Transverse colon (tissue), 4 donors: ENCODE measurements around the gene PROSER3. TPM values are rescaled to one million over a fixed set of nuclear protein-coding genes. Genes with fewer than 3 reads are reported as not detected.
"Not testable (repeated sequence)": the region's sequence is repeated elsewhere in the genome, so short reads cannot be mapped to it uniquely, and the experiment has no call there.

Source experiments
- DNase-seq: peaks from one replicate; pipeline ENCODE4 v3.0.0-alpha.2; 2019
- H3K27ac ChIP-seq, 4 donors: fragments of 200-600 bp; sonication (generic); 2 replicates each; pipeline ENCODE4 v1.5.1; 2016 to 2018; ENCODE audit warnings: inconsistent platforms in 4 of 4
- H3K27me3 ChIP-seq: fragments of 200-600 bp; sonication (generic); 2 replicates; pipeline ENCODE4 v1.5.1; 2017; ENCODE audit warnings: inconsistent platforms
- H3K36me3 ChIP-seq, 4 donors: fragments of 200-600 bp; sonication (generic); 2 replicates each; pipeline ENCODE4 v1.5.1; 2017 to 2019; ENCODE audit warnings: inconsistent platforms in 4 of 4
- H3K4me1 ChIP-seq, 4 donors: fragments of 200-600 bp; sonication (generic); 2 replicates each; pipeline ENCODE4 v1.5.1; 2017 to 2020; ENCODE audit warnings: inconsistent platforms in 4 of 4
- H3K4me3 ChIP-seq, 4 donors: fragments of 200-600 bp; sonication (generic); 1 replicate in 1 of 4; 2 replicates in 3 of 4; pipeline versions ENCODE4 v1.5.1 to v1.6.1; 2017 to 2019; ENCODE audit warnings: inconsistent platforms in 4 of 4
- H3K9me3 ChIP-seq, 2 donors: fragments of 200-600 bp; sonication (generic); 2 replicates each; pipeline ENCODE4 v1.5.1; 2017 to 2019; ENCODE audit warnings: inconsistent platforms in 2 of 2
- EP300 ChIP-seq: sonication (generic); formaldehyde crosslinking; IDR thresholded peaks from one replicate; pipeline ENCODE4 v1.6.1; 2017; ENCODE audit warnings: antibody characterized with exemption, low read depth
- POLR2A ChIP-seq: fragments of 450-650 bp; IDR thresholded peaks from one replicate; pipeline ENCODE4 v1.6.1; 2016; ENCODE audit warnings: antibody characterized with exemption, mild to moderate bottlenecking, moderate library complexity
- POLR2AphosphoS5 ChIP-seq, 3 donors: sonication (generic); formaldehyde crosslinking; IDR thresholded peaks; one replicate each; pipeline ENCODE4 v1.6.1; 2016; ENCODE audit warnings: antibody characterized with exemption in 3 of 3
- WGBS, 2 donors: methylation state at CpG; one replicate each; pipeline ENCODE4 v1.1.5; 2018; ENCODE audit warnings: low coverage in 1 of 2; 5-methylcytosine and 5-hydroxymethylcytosine counted together
- in situ Hi-C, 4 donors: fragments of 200-750 bp; cut with MboI; loops; one replicate each; pipeline versions ENCODE4 v1.15.0 to v1.15.1; 2017; ENCODE audit warnings: low sequenced_read_pairs in 3 of 4, low pct_ligation_motif_present in 1 of 4, low pct_unique_long_range_greater_than_20kb in 1 of 4
- intact Hi-C: fragments of 100-400 bp; cut with DNase I; formaldehyde crosslinking; loops from one replicate; pipeline ENCODE4 v1.15.1; 2023; ENCODE audit warnings: low total_unique reads
- total RNA-seq, 4 donors: library from RNA; depleted of rRNA; stranded (reverse); fragments of >200 nt; gene quantifications; one replicate each; pipeline ENCODE4 v1.1.0, GENCODE V29; 2016
- TF ChIP-seq, protein P1 (sequence below), 5 experiments: fragments of 200-600 bp in 3 of 5; fragments of 450-650 bp in 2 of 5; sonication (generic) in 3 of 5; IDR thresholded peaks; 1 replicate in 2 of 5; 2 replicates in 3 of 5; pipeline ENCODE4 v1.5.1; 2016 to 2017; ENCODE audit warnings: antibody characterized with exemption in 5 of 5, inconsistent platforms in 3 of 5, mild to moderate bottlenecking in 2 of 5, moderate library complexity in 1 of 5

Gene PROSER3
- total RNA-seq, 4 donors from 2014 or later, result 9.2 to 42.8 (median 24.6) TPM

DNA sequence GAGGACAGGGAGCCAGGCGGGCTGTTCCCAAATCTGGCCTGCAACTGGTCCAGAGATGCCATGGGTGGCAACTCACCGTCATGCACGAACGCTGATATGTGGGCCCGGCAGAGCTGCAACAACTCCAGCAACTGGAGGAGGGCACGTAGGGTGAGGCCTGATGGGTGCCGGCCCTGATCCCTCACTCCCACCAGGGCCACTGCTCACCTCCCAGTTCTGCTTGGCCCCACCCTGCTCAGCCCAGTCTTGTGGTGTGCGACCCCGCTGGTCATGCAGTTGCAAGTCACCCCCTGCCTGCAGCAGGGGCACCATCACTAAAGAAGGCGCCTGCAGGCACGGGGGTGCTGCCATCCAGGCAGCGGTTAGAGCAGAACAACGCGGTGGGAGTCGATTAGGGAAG is 34.3 kb downstream of the PROSER3 start:
- in situ Hi-C loops (no loop called here), intact Hi-C loops (no loop called here)
- Histone ChIP-seq H3K36me3 (no peaks in the 10 kb centered on the region), H3K27me3 (peaks cover 15% of the 10 kb centered on the region), H3K4me1 (no peaks in the 10 kb centered on the region), H3K4me3 (no peak overlapping the region), H3K27ac (no peak overlapping the region), H3K9me3 (no peaks in the 10 kb centered on the region)
- no peak for TF ChIP-seq EP300
- TF ChIP-seq POLR2AphosphoS5 (IDR thresholded peaks at IDR 0.05), result no peak
- no peak for TF ChIP-seq POLR2A
- TF ChIP-seq, protein P1, sequence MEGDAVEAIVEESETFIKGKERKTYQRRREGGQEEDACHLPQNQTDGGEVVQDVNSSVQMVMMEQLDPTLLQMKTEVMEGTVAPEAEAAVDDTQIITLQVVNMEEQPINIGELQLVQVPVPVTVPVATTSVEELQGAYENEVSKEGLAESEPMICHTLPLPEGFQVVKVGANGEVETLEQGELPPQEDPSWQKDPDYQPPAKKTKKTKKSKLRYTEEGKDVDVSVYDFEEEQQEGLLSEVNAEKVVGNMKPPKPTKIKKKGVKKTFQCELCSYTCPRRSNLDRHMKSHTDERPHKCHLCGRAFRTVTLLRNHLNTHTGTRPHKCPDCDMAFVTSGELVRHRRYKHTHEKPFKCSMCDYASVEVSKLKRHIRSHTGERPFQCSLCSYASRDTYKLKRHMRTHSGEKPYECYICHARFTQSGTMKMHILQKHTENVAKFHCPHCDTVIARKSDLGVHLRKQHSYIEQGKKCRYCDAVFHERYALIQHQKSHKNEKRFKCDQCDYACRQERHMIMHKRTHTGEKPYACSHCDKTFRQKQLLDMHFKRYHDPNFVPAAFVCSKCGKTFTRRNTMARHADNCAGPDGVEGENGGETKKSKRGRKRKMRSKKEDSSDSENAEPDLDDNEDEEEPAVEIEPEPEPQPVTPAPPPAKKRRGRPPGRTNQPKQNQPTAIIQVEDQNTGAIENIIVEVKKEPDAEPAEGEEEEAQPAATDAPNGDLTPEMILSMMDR (IDR thresholded peaks at IDR 0.05), result no peak
- WGBS, 2 donors, result 90% methylated on average over 14 of the region's 15 CpGs; no CpG with 5 or more reads in 1 of the 2 donors
- no peak for DNase-seq

DNA sequence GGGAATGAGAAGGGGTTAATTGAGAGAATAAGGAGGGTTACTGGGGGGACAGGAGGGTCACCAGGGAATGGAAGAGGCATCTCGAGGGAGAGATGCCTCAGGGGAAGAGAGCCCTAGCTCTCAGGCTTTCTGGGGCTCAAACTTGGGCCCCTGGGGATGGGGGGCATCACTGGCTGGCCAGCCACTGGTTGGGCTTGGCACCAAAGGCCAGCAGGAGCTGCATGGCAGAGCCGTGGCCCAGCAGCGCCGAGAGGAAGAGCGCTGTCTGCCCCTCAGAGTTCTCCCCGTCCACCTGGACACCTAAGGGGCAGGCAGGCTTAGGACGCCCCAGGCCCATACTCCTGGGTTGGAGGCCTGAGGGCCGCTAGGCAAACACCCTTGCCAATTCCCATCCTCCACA is 34.9 kb downstream of the PROSER3 start:
- no peaks in the 10 kb centered on the region for H3K36me3 ChIP-seq
- DNase-seq, result no peak

DNA sequence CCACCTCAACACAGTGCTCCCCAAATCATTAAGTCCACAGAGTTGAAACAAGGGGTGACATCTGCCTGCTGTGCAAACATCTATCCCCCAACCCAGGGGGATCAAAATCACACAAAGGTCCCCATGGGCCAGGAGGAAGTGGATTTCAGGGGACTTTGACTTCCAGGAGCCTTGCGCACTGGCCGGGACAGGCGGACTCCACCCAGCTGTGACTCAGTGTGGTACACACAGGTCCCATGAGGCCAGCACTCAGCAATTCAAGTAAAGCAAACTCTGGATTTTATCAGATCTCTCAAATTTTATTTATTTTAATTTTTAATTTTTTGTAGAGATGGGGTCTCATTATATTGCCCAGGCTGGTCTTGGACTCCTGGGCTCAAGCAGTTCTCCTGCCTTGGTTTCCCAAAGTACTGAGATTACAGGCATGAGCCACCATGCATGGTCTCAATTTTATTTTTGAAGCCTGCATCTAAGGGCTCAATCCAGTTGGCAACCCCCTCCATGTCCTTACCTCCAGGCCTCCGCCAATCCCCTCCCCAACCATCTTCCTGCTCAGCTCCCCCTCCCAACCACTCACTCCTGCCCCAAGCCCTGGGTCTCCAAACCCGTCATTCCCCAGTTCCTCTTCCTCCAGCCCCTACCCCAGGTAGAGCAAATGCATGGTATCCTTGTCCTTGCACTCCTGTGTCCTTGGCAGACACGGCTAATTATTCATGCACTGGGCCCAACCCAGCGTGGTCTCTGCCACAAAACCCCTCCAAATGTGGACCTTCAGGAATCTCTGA is 35.6 kb downstream of the PROSER3 start:
- Histone ChIP-seq H3K36me3 (no peaks in the 10 kb centered on the region), H3K9me3 (no peaks in the 10 kb centered on the region), H3K27me3 (peaks cover 28% of the 10 kb centered on the region), H3K27ac (no peak overlapping the region), H3K4me1 (no peaks in the 10 kb centered on the region), H3K4me3 (no peak overlapping the region)
- in situ Hi-C loops (no loop called here), intact Hi-C loops (no loop called here)
- TF ChIP-seq, protein P1 (IDR thresholded peaks at IDR 0.05), result no peak
- no peak for TF ChIP-seq POLR2AphosphoS5 (IDR thresholded peaks at IDR 0.05)
- TF ChIP-seq POLR2A, result no peak
- TF ChIP-seq EP300, result no peak
- no peak for DNase-seq
- WGBS, 2 donors, result 67 to 78% methylated on average over 4 to 7 of the region's 7 CpGs

More for the DNA sequence above, 34.9 kb downstream of the PROSER3 start:
- Histone ChIP-seq H3K4me1 (no peaks in the 10 kb centered on the region), H3K4me3 (no peak overlapping the region), H3K27ac (no peak overlapping the region), H3K27me3 (peaks cover 21% of the 10 kb centered on the region), H3K9me3 (no peaks in the 10 kb centered on the region)
- intact Hi-C loops (no loop called here), in situ Hi-C loops (no loop called here)
- no peak for TF ChIP-seq POLR2AphosphoS5 (IDR thresholded peaks at IDR 0.05)
- 57 to 77% methylated on average over 1 to 8 of the region's 8 CpGs for WGBS, 2 donors

DNA sequence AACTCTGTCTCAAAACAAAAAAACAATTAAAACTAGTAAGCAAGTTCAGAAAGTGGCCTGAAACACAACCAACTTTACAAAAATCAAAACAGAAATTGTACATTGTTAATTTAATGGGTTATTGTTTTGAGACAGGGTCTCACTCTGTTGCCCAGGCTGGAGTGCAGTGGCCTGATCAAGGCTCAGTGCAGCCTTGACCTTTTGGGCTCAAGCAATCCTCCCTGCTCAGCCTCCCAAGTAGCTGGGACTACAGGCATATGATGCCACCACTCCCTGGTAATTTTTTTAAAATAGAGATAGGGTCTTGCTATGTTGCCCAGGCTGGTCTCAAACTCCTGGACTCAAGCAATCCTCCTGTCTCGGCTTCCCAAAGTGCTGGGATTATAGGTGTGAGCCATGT is 37.6 kb downstream of the PROSER3 start:
- H3K27ac ChIP-seq, H3K4me3 ChIP-seq, H3K36me3 ChIP-seq, DNase-seq, H3K4me1 ChIP-seq, H3K9me3 ChIP-seq, in situ Hi-C loops, intact Hi-C loops: not testable (repeated sequence)
- WGBS, 2 donors, result 86% methylated on average over 1 of the region's 1 CpG; no CpG with 5 or more reads in 1 of the 2 donors
- H3K27me3 ChIP-seq, result peaks cover 36% of the 10 kb centered on the region

DNA sequence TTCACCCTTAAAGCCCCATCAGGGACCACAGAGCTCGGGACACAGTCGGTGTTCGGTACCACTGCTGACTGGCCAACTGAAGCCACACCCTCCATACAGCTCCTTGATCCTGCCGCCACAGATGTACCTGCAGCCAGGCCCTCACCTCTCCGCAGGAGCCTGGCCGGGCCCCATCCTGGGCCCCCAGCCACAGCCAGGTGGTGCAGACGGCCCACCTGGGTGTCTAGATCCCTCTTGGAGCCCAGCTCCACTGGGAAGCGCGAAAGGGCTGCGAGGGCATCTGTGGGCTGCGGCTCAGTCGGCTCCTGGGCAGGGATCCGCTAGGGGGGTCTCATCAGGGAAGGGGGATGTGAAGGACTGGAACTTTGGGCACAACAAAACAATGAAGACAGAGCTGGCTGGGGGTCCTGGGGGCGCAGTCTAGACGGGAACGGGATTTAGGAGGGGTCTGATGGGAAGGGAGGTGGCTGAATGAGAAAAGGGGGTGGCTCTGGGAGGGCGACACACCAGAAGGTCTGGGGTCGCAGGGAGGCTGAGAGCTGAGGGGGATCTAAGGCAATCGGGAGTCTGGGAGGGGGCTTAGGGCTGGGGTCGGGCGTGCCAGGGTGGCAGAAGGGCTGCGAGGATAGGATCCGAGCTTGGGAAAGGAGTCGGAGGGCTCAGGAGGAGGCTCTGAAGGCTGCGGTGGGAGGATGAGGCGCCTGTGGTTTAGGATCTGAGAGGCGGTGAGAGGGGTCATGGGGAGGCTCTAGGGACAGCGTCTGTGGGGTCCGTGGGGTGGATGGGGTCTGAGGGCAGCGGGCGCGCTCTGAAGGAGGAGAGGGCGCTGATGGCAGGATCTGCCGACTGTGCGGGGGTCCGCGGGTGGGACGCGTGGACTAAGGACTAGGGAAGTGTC is 38.9 kb downstream of the PROSER3 start:
- Histone ChIP-seq H3K27ac (no peak overlapping the region), H3K4me3 (no peak overlapping the region), H3K9me3 (no peaks in the 10 kb centered on the region), H3K4me1 (no peaks in the 10 kb centered on the region), H3K36me3 (no peaks in the 10 kb centered on the region), H3K27me3 (peaks cover 36% of the 10 kb centered on the region)
- TF ChIP-seq, protein P1 (IDR thresholded peaks at IDR 0.05), result no peak
- TF ChIP-seq POLR2A (no peak), POLR2AphosphoS5 (IDR thresholded peaks at IDR 0.05) (no peak), EP300 (no peak)
- in situ Hi-C loops, result no loop called here
- DNase-seq, result no peak
- intact Hi-C loops, result no loop called here
- 29 to 41% methylated on average over 18 to 38 of the region's 39 CpGs for WGBS, 2 donors
